HG03066 (cell line): ENCODE results near the gene PRDM16.

Experiments used
- ATAC-seq: cut with Tn5 transposase; IDR thresholded peaks from one replicate; pipeline ENCODE4 v1.9.1; 2021; ENCODE audit warnings: low read depth; ENCODE audit not compliant: unreplicated experiment

The PRDM16 gene

DNA sequence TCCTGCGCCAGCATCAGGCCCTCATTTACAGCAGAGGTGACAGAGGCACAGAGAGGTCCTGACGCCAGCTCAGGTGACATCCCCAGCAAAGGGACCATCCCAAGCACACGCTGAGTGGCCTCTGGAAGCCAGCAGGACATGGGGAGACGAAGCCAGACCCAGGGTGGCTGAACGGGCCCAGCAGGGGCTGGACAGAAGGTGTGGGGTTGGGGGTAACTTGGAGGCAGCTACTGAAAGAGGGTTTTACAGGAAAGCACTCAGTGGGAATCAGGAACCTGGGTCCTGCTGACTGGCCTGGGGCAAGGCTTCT, 383.8 kb downstream of the PRDM16 start:
- no peak for ATAC-seq

DNA sequence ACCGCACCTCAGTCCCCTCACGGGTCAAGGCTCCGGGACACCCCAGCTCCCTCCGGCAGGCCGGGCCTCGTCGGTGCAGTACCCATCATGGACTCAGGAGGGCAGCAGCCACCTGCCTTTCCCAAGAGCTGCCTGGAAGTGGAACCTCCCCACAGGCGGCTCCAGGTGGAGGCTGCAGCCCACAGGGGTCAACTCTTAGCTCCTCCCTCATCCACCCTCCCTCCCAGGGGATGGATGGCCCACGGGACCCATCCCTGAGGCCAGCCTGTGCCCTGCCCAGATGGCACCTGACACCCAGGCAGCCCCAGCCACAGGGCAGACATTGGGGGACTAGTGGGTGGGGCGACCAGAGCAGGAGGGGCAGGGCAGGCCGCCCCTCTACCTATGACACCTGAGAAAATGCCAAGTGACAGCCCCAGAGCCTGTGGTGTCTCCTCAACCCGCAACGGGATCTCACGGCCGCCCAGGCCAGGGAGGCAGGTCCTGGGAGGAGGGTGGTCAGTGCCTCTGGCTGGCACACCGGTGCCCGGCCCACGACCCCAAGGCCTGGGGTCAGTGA, 384.3 kb downstream of the PRDM16 start:
- no peak for ATAC-seq

DNA sequence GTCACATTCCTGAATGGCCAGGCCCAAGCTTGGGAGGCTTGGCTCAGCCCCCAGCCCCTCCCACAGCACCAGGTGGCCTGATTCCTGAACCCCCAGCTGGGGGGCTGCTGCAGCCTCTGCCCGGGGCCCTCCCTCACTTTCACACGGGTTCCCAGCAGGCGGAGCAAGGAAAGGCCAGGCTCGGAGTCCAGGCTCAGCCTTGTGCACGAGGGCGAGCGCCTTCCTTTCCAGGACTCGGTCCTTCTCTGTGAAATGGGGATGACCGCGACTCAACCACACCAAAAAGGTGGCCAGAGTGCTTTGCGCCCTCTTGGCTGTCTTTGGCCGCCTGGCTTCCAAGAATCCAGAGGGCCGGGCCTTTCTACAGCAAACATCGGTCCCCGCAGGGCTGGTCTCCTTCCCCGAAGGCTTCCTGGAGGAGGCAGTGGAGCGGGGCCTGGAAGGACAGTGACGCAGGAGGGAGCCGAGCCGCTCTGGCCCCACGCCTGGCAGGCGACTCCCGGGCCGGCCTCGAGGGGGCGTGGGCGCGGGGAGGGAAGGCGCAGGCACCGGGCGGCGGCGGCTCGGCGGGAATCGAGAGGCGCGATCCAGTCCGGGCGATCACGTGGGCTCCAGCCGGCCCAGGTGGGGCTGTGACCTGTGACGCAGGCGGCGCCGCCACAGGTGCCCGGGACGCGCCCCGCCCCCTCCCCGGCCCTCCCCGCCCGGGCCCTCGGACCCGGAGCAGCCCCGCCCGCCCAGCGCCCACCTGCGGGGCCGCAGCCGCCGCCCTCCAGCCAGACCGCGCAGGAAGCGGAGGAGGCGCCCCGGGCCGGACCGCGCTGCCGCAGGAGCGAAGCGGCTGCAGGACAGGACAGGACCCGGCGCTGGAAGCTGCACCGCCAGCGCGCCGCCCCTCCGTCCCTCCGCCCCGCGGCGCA, 385.1 kb downstream of the PRDM16 start, which contains the start of gene ARHGEF16:
ARHGEF16 (plus strand) TSS at position 775 of the 920 bp plus-strand sequence. CDS start 8,420 bp downstream, outside the sequence.
- no peak for ATAC-seq

DNA sequence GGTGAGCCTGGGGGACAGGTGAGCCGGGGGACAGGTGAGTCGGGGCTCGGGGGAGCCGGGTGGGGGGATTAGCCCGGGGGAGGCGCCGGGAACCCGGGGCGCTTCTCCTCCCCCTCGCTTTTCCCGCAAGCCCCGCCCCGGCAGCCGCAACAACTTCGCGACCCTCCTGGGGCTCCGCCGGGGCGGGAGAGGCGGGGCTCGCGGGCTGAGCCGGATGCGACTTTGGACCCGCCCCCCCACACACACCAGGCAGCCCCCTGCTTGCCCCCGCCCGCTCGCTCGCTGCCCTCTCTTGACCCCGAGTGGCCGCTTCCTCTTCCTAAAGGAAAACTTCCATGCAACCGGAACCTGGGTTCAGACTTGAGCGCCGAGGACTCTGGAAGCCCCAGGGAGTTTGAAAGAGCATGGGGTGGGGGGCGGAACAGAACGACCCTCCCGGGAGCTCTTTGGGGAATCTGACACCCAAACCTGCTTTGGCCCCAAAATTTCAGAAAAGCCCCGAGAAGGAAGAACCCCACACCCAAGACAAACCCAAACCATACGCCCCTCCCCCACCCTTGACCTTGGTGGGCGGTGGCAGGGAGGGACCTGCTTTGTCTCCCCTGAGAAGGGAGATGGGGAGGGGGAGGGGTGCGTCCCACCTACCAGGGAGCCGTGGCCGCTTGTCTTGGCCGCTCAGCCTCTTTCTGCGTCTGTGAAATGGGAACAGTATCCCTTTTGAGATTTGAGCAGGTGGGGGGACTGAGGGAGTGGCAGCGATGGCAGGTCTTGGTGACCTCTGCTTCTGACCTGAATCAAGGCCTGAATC, 386.0 kb downstream of the PRDM16 start:
- no peak for ATAC-seq

DNA sequence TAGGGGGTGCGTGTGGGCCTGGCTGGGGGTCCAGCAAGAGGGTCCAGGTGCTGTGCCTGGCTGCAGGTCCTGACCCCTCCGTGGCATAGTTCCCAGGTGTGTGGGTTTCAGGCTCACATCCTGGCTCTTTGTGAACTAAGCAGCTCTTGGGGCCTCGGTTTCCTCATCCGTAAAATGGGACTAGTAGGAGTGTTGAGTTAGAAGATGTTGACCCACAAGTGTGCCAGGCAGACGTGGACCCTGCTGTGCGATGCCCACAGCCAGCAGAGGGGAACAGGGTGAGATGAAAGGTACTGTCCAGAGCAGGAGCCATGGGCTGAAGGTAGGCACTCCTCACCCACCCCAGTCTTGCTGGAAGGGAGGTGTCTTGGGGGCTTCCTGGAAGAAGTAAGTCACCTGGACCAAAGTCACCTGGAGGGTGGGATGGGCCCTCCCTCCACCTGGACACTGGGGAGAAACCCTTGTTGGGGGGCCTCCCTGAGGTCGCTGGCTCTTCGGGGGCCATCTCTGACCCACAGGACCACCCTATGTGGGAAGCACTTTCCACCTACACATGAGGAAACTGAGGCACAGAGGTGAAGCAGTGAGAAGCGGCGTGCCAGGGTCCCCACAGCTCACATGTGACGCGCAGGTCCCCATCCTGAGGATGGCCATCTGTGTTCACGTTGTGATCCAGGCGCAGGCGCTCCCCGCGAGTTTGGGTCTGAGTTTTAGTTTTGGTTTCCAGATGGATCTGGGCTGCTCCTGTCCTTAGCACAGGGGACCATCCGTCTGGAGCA, 386.9 kb downstream of the PRDM16 start:
- no peak for ATAC-seq

DNA sequence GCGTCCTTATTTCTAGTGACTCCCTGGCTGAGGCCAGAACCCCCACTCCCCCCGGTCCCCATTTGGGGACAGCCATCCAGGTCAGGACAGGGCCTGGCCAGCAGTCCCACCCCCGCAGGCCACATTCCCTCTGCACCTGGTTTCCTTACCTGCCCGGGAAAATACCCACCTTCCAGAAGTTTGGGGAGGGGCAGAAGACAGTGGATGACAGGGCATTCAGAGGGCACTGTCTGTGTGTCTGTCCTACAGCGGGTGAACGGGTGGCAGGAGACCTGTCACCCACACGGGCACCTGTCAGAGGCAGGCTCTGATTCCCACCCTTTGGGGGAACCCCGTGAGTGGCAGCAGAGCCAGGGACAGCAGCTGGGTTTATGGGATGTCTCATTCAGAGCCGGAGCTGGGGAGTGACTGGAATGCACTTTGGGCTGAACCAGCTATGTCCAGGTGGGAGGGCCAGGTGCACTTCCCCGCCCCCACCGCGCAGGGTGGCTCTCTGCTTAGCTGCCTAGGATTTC, 387.5 kb downstream of the PRDM16 start:
- ATAC-seq = no peak

DNA sequence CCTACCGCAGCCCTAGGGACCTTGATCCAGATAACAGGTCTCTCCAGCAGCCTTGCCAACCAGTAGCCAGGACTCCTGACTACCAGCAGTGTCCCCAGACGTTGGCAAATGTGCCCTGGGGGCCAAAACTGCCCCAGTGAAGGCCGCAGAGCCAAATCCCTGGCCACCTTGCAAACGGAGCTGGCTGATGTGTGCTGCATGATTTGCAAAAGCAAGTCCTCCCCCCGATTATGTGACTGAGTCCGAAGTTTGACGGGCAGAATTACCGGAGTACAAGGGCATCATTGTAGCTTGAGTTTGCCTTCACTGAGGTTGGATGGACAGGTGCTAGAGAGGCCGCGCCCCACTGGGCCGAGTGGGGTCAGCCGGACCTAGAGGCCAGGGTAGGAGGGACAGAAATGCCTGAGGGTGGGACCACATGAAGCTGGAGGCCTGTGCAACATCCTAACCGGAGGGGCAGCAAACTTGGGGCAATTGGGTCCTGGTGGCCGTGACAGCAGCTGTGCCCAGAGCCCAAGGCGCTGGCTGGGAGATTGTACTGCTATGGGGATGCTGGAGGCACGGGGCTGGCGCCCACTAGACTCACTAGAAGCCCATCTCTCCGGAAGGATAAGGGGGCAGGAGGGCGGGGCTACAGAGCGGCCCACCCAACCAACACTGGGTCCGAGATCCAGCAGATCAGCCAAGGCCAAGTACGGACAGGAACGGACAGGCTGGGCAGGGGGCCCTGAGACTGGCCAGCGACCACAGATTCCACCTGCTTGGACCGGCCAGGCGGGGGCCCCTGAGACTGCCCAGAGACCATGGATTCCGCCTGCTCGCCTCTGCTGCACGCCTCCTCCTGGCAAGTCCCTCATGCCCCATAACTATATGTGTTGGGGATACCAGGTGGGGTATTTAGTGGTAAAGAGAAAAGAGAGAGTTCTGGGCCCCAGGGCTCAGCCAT, 388.2 kb downstream of the PRDM16 start:
- ATAC-seq = no peak

DNA sequence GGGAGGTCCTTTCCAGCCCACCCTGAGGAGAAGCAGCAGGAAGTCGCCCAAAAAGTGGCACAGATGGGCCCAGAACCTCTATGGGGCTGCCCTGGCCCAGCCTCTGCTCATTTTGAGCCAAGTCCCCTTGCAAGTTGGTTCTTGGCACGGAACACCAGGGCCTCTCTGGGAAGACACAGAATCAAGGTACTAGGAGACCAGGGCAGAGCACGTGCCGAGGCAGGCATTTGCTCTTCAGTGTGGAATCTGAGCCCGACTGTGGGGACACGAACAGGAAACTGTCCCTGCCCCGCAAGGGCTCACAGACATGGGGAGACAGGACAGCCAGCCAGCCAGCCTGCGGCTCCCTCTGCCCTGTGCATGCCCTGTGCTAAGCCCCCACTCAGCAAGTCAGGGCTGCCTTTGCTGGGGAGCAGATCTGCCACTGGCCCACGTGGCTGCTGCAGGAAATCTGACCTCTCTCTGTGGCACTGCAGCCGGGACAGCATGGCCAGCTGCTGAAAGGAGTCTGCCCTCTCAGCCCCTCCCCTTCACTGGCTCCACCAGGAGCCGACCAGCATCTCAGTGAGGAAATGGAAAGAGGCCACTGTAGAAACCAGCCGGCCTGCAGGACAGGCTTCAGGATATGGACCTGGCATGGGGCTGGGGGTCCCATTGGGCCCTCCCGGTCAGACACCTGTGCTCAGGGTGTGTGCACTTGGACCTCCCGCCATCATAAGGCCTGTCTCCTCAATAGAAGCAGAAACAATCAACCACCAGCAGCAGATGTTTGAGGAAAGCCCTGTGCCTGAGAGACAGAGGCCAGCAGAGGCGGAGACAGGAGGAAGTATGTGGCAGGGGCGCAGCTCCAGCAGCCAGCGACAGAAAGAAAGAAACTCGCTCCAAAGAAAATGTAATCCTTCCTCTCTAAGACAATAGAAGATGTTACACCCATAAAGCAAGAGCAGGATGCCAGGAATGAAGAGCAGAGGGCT, 389.2 kb downstream of the PRDM16 start:
- ATAC-seq = no peak

DNA sequence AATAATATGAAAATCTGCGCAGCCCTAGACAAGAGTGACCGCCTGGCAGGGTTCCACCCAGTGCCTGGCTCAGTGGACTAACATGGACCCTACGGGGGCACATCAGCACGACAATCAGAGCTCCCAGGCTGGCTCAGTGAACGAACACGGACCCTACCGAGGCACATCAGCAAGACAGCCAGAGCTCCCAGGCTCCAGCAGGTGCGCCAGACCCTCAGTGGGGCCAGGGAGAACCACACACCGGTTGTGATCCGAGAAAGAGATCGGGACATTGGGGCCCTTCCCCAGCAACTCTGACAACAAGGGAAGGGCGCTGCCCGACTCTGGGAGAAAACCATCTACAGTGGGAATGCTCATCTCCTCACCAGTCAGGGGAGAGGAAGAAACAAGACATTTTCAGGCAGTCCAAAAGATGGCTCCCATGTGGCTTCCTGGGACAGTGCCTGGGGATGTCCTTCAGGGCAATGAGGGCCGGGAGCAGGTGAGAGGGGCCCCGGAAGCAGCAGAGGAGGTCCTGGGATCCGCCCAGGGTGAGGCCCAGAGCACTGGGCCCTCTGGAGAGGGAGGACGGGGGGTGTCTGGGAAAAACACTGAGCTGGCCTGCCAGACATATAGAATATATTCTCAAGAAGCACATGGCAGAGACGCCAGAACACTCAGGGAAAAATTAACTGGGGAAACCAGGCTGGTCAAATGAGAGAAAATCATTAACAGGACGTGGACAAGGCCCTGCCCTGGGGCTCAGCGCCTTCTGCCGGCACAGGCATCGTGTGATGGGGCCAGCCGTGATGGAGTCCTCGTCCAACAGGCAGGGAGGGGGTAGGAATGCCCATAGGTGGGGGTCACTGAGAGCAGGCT, 390.3 kb downstream of the PRDM16 start:
- ATAC-seq = no peak

DNA sequence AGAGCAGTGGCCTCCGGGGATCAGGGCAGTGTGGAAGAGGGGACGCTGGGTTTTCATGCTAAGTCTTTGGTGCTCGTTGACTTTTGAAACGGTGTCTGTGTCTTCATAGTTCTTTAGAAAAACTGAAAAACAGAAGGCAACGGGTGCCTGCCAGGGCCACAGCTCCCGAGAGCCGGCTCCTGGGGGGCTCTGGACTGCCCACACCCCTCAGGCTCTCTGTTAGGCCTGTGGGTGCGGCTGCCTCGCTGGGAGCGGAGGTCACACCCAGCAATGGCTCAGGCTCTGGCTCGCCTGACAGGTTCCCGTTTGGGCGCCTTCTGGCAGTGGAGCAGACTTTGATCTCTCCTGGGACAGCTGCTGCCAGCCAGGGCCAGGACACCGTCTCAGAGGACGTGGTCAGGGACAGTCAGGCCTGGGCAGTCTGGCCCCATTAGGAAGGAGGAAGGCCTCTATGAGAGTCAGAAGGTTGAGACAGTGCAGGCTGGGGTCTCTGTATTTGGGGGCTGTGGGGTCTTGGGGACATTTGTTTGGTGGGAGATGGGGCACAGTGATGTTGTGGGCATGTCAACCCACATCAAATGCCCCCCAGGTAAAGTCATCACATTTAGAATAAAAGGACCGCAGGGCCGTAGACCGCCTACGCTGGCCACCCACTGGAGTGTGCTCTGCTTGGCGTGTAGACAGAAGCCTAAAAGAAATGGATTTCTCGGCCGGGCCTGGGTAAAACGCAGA, 391.1 kb downstream of the PRDM16 start:
- ATAC-seq = no peak

DNA sequence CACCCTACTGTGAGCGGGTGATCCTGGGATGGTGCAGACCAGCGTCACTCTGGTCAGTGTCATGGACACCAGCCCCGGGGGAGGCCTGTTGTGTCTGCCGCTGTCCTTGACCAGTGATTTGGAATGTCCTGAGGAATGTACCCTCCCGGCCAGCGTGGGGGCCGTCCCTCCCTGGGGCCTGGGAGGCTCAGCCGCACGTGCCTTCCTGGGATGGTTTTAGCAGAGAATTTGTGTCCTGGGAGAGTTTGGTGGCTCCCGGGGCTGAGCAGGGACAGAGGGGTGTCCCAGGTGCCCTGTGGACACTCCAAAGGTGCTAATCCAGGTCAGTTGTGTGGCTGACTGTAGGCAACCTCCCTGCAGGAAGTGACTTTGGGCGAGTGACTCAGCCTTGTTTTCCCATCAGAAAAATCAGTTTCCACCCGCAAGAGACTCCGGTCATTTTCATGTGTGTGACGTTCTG, 391.7 kb downstream of the PRDM16 start:
- ATAC-seq = no peak

DNA sequence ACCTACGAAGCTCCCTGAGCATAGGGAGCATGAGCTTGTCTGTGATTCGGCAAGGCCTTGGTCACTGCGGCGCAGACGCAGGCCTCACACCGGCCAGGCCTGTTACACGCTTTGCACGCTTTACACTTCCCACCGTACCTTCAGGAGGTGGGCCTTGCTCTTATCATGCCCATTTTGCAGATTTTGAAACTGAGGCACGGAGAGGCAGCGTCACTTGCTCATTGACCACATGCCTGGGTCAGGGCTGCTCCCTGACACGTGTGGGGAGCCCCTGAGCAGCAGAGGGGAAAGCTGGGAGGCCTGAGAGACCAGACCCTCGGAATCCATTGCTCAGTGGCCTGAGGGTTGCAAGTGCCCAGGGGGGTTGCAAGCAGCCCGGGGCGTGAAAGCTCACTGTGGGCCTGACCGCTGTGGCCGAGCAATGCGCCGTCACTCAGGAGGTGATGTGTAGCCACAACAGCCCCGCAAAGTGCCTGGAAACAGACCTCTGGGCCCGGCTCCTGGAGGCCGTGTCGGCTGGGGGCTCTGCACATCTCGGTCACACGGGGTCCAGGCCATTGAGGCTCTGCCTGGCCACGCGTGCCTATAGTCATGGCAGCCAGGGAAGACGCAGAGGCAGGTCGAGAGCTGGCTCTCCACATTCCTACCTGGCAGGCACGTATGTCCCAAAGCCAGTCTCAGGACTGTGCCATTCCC, 392.4 kb downstream of the PRDM16 start:
- no peak for ATAC-seq

DNA sequence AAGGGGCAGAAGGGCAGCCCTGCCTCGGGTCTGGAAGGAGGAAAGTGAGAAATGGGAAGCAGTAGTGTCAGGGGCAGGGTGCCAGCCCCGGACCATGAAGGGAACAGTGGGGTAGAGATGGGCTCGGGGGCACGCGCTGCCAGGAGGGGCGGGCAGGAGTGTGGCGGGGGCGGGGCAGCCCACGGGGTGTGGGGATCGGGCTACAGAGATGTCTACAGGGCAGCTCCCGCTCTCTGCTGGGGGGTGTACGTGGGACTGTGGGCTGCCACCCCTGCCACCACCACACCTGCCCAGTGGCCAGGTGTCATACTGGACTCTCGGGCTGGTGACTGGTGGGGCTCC, 392.9 kb downstream of the PRDM16 start:
- ATAC-seq = no peak

DNA sequence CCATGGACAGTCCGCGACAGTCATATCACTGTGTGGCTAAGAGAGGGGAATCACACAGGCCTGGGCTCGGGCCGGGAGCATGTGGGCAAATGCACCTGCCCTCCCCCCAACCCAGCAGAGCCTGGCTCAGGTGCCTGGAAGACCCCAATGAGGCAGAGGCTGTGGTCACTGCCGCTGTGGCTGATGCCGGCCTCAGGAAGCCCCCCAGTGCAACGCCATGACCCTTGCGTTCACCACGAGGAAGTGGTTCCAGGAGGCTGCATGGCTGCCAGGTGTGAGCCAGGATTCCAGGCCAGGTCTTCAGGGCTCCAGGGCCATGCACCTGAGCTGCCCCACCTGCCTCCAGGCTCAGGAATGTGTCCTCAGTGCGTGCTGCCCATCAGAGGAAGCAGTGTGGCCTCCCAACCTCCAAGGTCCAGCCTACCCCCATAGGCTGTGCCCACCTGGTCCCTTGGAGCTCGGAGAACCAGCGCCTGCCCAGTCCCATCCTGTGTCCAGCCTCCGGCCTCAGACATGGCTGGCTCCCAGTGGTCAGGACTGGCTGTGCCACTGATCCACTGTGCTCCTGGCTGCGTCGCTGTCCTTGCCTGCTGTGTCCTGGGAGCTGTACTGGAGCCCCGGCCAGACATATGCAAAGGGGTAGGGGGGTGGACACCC, 393.5 kb downstream of the PRDM16 start:
- no peak for ATAC-seq

DNA sequence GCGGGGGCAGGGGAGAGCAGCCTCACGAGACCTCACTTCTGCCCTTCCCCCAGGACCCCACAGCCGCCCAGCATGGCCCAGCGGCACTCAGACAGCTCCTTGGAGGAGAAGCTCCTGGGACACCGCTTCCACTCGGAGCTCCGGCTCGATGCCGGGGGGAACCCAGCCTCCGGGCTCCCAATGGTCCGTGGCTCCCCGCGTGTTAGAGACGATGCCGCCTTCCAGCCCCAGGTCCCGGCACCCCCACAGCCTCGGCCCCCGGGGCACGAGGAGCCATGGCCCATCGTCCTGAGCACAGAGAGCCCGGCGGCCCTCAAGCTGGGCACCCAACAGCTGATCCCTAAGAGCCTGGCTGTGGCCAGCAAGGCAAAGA, 394.0 kb downstream of the PRDM16 start:
- ATAC-seq = no peak
